ENCODE data around the gene SPATA21.

- TF ChIP-seq, protein P1, sequence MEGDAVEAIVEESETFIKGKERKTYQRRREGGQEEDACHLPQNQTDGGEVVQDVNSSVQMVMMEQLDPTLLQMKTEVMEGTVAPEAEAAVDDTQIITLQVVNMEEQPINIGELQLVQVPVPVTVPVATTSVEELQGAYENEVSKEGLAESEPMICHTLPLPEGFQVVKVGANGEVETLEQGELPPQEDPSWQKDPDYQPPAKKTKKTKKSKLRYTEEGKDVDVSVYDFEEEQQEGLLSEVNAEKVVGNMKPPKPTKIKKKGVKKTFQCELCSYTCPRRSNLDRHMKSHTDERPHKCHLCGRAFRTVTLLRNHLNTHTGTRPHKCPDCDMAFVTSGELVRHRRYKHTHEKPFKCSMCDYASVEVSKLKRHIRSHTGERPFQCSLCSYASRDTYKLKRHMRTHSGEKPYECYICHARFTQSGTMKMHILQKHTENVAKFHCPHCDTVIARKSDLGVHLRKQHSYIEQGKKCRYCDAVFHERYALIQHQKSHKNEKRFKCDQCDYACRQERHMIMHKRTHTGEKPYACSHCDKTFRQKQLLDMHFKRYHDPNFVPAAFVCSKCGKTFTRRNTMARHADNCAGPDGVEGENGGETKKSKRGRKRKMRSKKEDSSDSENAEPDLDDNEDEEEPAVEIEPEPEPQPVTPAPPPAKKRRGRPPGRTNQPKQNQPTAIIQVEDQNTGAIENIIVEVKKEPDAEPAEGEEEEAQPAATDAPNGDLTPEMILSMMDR (optimal IDR thresholded peaks at IDR 0.05 in 1 of 3, IDR thresholded peaks at IDR 0.05 in 1 of 3, conservative IDR thresholded peaks at IDR 0.05 in 1 of 3; ENCODE audit: extremely low read depth in 1 of 3, insufficient read depth in 2 of 3, low read length in 3 of 3): no peak
- TF ChIP-seq EZH2 (IDR thresholded peaks at IDR 0.05; ENCODE audit: low read length): no peak
These were observed 67.4 kb downstream of the SPATA21 start for GRCh38 chr1:16369821-16370220.
